HG03064 (cell line): Measurements from ENCODE around the gene C10orf105.

Source experiments
- ATAC-seq: cut with Tn5 transposase; IDR thresholded peaks from one replicate; pipeline ENCODE4 v1.9.1; 2021; ENCODE audit warnings: low read depth; ENCODE audit not compliant: unreplicated experiment

C10orf105 gene

GRCh38 chr10:71719042-71719441 lies 536 bp downstream of the C10orf105 start:
- ATAC-seq: no peak

- ATAC-seq: no peak
Observed at GRCh38 chr10:71718165-71718698, 1.3 kb downstream of the C10orf105 start.

DNA sequence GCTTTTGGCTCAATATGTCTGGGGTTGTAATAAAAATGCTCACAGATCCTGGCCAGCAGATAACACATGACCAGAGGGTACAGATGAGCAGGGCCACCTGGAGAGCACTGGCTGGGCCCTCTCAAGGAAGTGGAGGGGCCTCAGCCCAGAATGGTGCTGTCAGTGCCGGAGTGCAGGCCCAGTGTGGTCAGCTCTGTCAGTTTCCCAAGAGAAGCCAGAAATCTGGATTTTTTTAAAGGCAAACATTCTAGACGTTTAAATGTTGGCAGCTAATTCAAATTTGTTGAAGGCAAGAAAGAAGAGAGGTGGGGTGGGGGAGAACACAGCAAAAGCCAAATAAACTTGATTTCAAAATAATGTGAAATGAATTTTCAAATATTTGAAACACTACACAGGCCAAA lies 2.0 kb downstream of the C10orf105 start:
- no peak for ATAC-seq

DNA sequence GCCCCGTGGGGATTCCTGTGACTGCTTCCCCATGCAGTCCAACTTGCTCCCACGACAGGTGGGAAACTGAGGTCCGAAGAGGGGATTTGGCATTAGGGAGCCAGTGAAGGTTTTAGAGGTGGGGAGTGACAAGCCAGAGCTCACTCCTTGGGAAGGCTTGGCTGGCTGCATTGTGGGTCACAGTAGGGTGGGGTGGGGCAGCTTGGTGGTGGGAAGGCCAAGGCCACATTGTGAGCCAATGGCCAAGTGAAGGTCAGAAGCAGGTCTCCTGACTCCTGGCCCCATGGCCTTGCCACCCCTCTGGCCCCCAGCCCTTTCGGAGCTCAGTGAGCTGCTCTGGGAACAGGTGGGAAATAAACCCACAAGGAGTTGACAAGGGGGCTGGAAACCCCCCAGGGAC lies 2.5 kb downstream of the C10orf105 start:
- ATAC-seq: no peak

DNA sequence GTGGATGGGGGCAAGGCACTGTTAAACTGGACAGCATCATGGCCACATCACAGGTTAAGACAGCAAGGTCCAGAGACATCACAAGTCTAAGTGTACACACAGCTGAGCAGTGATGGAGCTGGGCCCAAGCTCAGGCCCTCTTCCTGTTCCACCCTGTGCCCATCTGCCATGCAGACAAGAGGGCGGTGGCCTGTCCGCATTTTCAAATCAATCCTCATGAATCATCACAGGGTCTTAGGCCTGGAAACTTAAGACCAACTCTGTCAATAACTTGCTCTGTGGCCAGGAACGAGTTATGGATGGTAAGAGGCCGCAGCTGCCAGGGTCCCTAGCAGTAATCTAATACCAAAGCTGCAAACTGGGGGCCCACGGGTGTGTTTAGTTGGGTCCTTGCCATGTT lies 3.2 kb downstream of the C10orf105 start:
- ATAC-seq: no peak

- ATAC-seq: no peak
Observed at GRCh38 chr10:71715860-71716259, 3.7 kb downstream of the C10orf105 start.

- ATAC-seq: no peak
Observed at GRCh38 chr10:71715026-71715425, 4.6 kb downstream of the C10orf105 start.

GRCh38 chr10:71714592-71714991 lies 5.0 kb downstream of the C10orf105 start:
- ATAC-seq: no peak

- no peak for ATAC-seq
Observed at GRCh38 chr10:71714031-71714410, 5.6 kb downstream of the C10orf105 start.

DNA sequence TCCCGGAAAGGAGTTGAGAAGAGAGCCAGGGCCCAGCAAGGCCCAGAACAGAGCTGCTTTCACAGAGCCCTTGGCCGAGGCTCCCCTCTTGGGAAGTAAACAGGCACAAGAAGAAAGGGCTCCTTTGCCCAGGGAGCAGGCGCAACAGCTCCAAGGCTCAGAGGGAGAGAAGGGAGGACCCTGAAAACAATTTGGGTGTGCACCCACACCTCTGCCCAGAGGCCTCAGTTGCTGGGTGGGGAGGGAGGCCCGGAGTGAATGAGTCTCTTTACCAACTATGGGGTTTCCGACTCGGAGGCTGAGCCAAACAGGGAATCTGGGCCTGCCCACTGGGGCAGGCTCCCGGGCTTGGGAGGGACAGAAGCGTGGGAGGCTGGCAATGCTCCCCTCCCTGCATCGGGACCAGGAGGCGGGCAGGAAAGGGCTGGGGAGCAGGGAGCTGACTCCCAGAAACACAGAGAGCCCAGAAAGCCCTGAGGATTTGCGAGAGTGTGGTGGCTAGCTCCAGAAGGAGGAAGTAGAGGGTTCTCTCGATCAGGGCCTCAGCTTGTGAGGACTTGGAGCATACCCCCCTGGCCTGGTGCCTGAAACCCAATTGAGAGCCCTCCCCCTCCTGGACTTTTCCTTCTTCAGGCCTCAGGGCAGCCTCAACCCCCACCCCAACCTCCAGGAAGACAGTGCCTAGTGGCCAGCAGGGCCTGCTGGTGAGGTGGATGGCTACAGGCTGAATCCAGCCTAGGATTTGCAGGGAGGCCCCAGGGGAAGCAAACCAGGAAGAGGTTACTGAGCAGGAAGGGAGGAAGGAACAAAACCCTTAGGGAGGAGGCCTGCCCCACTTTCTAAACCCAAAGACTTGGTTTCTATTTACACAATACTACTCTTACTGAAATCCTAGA lies 6.2 kb downstream of the C10orf105 start:
- ATAC-seq: no peak

- no peak for ATAC-seq
Observed at GRCh38 chr10:71712572-71713134, 6.9 kb downstream of the C10orf105 start.

GRCh38 chr10:71712170-71712569 lies 7.4 kb downstream of the C10orf105 start:
- ATAC-seq: no peak

DNA sequence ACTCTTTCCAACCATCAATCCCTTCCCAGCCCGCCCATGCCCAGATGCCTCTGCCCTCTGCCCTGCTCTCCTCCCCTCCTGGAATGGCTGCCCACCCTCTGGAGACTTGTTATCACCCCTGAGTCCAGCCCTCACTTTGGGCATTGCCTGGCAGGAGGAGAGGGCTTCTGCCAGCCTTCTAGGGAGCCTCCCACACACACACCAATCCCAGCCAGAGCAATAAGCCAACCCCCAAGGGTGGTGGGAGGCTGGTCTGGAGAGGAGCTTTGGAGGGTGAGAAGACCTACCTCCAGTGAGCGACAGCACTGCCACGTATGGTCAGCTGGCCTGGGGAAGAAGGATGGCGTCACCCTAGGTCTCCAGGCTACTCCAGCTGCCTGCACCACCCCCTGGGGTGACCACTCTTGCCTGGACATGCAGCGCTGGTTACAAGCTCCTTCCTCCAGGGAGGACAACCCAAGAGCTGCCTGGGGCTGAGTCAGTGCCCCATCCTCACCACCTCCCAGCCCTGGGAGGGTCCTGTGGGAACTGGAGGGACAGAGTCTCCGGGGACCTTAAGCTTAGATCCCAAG lies 8.4 kb downstream of the C10orf105 start:
- no peak for ATAC-seq

DNA sequence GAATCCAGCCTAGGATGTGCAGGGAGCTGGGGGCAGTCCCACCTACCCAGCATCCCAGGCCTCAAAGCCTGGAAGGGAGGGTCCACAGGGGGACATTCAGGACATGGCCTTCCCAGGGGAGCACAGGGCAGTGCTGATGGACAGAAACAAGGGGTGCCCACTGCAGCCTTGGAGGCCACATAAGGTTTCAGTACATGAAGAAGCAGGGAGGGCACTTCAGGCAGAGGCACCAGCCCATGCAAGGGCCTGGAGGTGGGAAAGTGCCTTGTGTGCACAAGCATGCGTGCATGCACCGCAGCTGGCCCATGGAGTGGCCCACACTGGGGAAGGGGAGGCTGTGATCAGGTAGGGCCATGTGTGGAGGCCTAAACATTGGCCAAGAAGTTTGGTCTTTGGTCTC lies 9.1 kb downstream of the C10orf105 start:
- no peak for ATAC-seq

GRCh38 chr10:71708897-71709882 lies 10.4 kb downstream of the C10orf105 start:
- no peak for ATAC-seq

DNA sequence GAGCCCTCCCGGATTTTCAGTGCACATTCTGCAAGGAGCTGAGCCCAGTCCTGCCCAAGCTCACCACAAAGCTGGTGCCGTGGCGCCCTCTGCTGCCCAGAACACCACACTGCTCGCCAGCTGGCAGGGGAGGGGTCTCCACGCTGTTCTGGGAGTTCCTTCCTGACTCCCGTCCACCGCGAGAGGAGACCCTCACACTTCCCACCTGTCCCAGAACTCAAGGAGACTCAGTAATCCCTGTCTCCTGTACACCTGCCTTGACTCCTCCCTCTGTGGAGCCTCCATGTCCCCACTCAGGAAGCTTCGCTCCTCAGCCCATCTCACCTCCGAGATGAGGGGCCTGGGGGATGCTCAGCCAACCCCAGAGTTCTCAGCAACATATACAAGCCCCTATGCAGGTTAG lies 11.3 kb downstream of the C10orf105 start:
- no peak for ATAC-seq

DNA sequence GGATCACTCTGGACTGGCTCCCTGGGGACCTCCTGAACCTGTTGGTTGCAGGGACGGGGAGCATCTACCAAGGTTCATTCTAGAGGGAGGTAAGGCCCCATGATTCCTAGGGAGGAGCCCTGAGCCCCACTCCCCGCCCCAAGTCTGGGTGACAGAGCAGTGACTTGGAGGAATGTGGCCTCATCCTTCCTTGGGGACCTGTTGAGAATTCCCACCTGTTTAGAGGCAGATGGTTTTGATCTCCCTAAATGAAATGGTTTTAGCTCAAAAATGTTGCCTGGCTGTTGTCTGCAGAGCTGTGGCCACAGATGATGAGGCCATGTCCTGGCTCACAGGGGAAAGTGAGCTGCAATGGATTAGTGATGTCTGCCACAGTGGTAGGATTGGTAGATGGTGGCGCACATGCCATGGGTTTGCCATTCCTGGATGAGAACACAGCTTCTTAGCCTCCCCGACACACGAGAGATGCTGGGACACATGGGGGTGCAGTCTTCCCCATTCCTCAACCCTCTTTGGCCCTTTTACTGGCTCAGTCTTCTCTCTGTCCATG lies 12.3 kb downstream of the C10orf105 start:
- no peak for ATAC-seq

DNA sequence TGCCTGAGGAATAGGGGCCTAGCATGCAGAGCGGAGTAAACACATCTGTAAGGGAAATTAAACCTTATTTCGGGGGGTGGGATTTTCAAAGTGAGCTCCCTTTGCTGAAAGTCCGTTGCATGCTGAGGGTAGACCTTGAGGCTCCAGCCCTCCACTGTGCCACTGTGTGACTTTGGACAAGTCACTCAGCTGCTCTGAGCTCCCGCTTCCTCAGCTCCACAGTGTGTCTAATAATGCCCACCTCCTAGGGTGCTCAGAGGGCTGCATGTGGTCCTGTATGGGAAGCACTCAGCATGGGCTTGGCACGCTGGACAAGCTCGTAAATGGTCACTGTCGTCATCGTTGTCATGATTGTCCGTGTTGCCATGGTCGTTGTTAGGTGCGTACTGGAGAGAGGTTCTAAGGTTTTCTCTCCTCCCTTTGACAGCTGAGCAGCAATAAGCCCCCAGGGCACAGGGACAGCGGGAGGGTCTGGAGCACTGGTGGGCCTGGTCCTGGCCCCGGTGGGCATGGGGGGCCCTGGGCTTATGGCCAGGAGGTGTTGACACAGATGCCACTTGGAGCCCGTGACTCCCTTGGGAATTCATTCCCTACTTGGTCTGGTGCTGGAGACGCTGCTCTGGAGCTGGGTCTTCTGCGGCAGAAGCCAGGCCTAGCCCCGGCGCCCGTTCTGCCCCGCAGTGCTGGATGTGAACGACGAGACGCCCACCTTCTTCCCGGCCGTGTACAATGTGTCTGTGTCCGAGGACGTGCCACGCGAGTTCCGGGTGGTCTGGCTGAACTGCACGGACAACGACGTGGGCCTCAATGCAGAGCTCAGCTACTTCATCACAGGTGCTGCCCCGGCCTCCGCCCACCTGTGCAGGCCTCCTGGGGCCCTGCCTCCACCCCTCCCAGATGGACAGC lies 13.1 kb downstream of the C10orf105 start:
- no peak for ATAC-seq

DNA sequence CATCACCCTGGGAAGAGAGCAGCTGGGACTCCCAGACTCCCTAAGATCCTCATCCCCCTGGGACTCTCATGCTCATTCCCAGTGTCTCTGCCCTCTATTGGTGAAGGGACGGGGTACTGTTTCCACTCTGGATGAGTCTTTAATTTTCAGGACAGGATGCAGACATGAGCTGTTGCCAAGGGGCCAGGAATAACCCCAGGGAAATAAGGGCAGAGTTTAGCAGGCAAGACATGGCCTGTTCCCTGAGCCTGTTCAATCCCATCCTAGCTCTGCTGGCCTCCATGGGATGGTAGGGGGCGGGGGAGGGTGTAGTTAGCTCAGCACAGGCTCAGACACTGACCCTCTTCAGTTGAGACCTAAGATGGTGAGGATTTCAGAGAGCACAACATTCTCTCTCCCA lies 14.0 kb downstream of the C10orf105 start:
- no peak for ATAC-seq
